ENCODE results near the gene CCDC3. TPM values are rescaled to one million over a fixed set of nuclear protein-coding genes. Genes with fewer than 3 reads are reported as not detected.

CCDC3 gene
- total RNA-seq, 2 donors from 2014 or later: 17.6 to 41.8 TPM

DNA sequence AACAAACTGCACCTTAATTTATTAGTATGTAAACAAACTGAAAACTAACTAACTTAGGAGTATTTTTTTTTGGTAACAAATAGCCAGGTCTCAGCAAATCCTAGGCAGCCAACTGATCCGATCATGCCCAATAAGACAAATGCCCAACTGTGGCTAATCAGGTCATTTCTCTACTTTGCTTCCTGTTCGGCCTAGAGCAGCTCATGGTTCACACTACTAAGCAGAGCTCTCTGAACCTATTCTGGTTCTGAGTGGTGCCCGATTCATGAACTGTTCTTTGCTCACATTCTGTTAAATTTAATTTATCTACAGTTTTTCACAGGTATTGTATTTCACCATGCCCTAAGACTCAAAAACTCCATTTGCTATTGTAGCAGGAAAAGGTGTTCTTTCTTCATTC lies 55.1 kb downstream of the CCDC3 start:
- 79% methylated on average over 3 of the region's 3 CpGs for WGBS
- DNase-seq (ENCODE audit: low spot score): no peak
- H3K36me3 ChIP-seq: no peaks in the 10 kb centered on the region
- H3K27me3 ChIP-seq (replicated peaks; ENCODE audit: insufficient read depth): no peaks in the 10 kb centered on the region
- H3K4me3 ChIP-seq: no peak overlapping the region
- H3K9me3 ChIP-seq: no peaks in the 10 kb centered on the region
- TF ChIP-seq, protein P1, sequence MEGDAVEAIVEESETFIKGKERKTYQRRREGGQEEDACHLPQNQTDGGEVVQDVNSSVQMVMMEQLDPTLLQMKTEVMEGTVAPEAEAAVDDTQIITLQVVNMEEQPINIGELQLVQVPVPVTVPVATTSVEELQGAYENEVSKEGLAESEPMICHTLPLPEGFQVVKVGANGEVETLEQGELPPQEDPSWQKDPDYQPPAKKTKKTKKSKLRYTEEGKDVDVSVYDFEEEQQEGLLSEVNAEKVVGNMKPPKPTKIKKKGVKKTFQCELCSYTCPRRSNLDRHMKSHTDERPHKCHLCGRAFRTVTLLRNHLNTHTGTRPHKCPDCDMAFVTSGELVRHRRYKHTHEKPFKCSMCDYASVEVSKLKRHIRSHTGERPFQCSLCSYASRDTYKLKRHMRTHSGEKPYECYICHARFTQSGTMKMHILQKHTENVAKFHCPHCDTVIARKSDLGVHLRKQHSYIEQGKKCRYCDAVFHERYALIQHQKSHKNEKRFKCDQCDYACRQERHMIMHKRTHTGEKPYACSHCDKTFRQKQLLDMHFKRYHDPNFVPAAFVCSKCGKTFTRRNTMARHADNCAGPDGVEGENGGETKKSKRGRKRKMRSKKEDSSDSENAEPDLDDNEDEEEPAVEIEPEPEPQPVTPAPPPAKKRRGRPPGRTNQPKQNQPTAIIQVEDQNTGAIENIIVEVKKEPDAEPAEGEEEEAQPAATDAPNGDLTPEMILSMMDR (IDR thresholded peaks at IDR 0.05): no peak
- TF ChIP-seq POLR2AphosphoS5 (IDR thresholded peaks at IDR 0.05) (no peak), POLR2A (IDR thresholded peaks at IDR 0.05) (no peak)
- intact Hi-C loops (cut with DNase I): no loop called here
- H3K27ac ChIP-seq: no peak overlapping the region
- H3K4me1 ChIP-seq (replicated peaks): no peaks in the 10 kb centered on the region

DNA sequence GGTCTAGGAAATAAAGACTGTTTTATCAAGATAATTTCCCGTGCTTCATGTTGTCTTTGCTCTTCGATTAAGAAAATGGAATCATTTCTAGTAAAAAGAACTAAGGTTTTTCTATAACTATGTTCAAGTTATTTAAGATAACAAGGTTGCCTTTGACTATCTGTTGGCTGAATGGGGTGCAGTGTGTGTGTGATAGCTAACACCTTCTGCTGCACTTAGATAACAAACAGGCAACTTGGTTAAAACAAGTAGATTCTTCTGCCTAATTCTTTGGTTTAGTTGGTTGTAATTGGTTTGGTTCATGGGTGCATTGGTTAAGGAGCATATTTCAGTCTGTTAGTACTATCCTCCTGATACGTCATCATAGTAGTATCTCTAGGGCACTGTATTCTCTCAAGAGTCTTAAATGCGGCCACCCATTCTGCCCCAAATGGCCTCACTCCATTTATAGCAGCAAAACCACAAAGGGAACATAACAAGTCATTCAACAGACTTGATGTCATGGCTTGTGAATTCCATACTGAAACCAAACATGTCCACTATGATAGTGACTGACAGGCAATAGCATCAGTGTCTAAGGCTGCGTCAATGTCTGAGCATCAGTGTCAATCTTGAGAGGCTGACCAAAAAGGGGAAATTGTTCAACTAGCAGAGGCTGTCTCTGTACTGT lies 55.7 kb downstream of the CCDC3 start:
- WGBS: 85% methylated on average over 5 of the region's 5 CpGs
- Histone ChIP-seq H3K27ac (no peak overlapping the region), H3K4me3 (no peak overlapping the region), H3K36me3 (no peaks in the 10 kb centered on the region), H3K4me1 (replicated peaks) (no peaks in the 10 kb centered on the region), H3K27me3 (replicated peaks; ENCODE audit: insufficient read depth) (no peaks in the 10 kb centered on the region), H3K9me3 (no peaks in the 10 kb centered on the region)
- DNase-seq (ENCODE audit: low spot score): no peak
- TF ChIP-seq, protein P1 (IDR thresholded peaks at IDR 0.05): no peak
- no peak for TF ChIP-seq POLR2A (IDR thresholded peaks at IDR 0.05)
- TF ChIP-seq POLR2AphosphoS5 (IDR thresholded peaks at IDR 0.05): no peak
- intact Hi-C loops (cut with DNase I): no loop called here

DNA sequence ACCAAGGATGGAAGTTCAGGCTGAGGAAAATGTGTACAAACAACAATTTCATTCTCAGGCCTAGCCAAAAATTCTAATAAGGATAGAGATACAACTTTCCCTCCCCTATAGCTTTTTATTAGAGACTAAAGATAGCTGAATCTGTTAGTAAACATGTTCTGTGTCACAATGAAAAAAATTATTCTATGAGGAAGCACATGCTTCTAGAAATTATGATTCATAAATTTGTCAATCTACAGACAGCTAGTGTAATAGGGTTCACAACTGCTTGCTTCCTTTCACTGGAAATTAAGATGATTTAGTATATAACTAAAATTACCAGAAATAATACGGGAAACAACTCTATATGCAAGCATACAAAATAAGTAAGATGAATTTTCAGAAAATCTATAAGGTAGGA lies 56.6 kb downstream of the CCDC3 start:
- Histone ChIP-seq H3K27me3 (replicated peaks; ENCODE audit: insufficient read depth) (no peaks in the 10 kb centered on the region), H3K36me3 (no peaks in the 10 kb centered on the region), H3K4me3 (no peak overlapping the region), H3K27ac (no peak overlapping the region), H3K9me3 (no peaks in the 10 kb centered on the region), H3K4me1 (replicated peaks) (no peaks in the 10 kb centered on the region)
- no peak for DNase-seq (ENCODE audit: low spot score)
- intact Hi-C loops (cut with DNase I): no loop called here
- TF ChIP-seq, protein P1 (IDR thresholded peaks at IDR 0.05): no peak
- TF ChIP-seq POLR2AphosphoS5 (IDR thresholded peaks at IDR 0.05): no peak
- WGBS: 97% methylated on average over 1 of the region's 1 CpG

DNA sequence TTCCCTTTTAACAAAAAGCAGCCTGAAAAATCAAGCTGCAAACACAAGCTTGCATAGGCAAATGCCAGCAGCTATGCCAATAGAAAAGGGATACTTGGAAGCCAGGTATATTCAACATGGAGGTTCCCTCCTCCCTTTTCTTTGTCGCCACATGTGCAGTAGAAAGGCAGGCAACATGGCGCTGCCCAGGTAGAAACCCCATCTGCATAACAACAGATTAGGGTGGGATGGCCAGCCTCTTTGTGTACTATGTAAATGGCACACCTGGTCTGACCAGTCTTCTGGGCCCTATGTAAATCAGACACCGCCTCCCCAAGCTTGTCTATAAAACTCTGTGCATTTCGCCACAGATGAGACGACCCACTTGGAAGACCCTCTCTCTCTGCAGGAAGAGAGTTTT lies 58.1 kb downstream of the CCDC3 start:
- Histone ChIP-seq H3K36me3 (no peaks in the 10 kb centered on the region), H3K27me3 (replicated peaks; ENCODE audit: insufficient read depth) (no peaks in the 10 kb centered on the region), H3K4me1 (replicated peaks) (no peaks in the 10 kb centered on the region), H3K4me3 (no peak overlapping the region), H3K27ac (no peak overlapping the region), H3K9me3 (no peaks in the 10 kb centered on the region)
- DNase-seq (ENCODE audit: low spot score): no peak
- TF ChIP-seq, protein P1 (IDR thresholded peaks at IDR 0.05): no peak
- TF ChIP-seq POLR2AphosphoS5 (IDR thresholded peaks at IDR 0.05) (no peak), POLR2A (IDR thresholded peaks at IDR 0.05) (no peak)
- 75% methylated on average over 5 of the region's 5 CpGs for WGBS
- intact Hi-C loops (cut with DNase I): no loop called here

DNA sequence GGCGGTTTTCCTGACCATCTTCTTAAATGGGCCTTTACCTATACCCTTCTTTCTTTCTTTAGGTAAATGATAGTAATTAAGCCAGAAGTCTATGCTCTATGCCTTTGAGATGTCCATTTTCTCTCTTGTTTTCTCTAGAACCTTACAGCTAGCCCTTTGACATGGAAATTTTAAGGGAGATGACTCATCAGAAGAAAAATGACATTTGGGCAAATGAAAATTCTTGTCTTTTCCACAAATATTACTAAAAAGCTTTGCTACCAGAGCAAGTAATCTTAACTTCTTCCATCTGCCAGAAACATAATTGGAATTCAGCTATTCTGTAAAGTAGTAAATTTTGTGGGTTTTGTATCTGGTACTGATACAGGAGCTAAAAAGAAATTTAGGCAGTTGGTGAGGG lies 59.5 kb downstream of the CCDC3 start:
- Histone ChIP-seq H3K36me3 (no peaks in the 10 kb centered on the region), H3K4me3 (no peak overlapping the region), H3K9me3 (no peaks in the 10 kb centered on the region), H3K4me1 (replicated peaks) (no peaks in the 10 kb centered on the region), H3K27ac (no peak overlapping the region), H3K27me3 (replicated peaks; ENCODE audit: insufficient read depth) (no peaks in the 10 kb centered on the region)
- intact Hi-C loops (cut with DNase I): no loop called here
- 96% methylated on average over 1 of the region's 1 CpG for WGBS
- no peak for DNase-seq (ENCODE audit: low spot score)
- TF ChIP-seq POLR2AphosphoS5 (IDR thresholded peaks at IDR 0.05) (no peak), POLR2A (IDR thresholded peaks at IDR 0.05) (no peak)
- TF ChIP-seq, protein P1 (IDR thresholded peaks at IDR 0.05): no peak
